ENCODE results near the gene CCDC3. TPM values are rescaled to one million over a fixed set of nuclear protein-coding genes. Genes with fewer than 3 reads are reported as not detected.

Gene CCDC3
- total RNA-seq, 1 donor: 0.21 TPM

- Histone ChIP-seq H3K27me3 (ENCODE audit: insufficient read depth, low read length) (no peaks in the 10 kb centered on the region), H3K4me3 (ENCODE audit: low read length) (no peak overlapping the region), H3K4me1 (ENCODE audit: insufficient read depth, low read length) (no peaks in the 10 kb centered on the region), H3K9me3 (ENCODE audit: low read depth, low read length) (no peaks in the 10 kb centered on the region)
Observed at GRCh38 chr10:12980102-12980661, 21.3 kb downstream of the CCDC3 start.

- no peaks in the 10 kb centered on the region for H3K4me1 ChIP-seq (ENCODE audit: insufficient read depth, low read length)
- no peaks in the 10 kb centered on the region for H3K27me3 ChIP-seq (ENCODE audit: insufficient read depth, low read length)
- H3K9me3 ChIP-seq (ENCODE audit: low read depth, low read length): no peaks in the 10 kb centered on the region
- no peak overlapping the region for H3K4me3 ChIP-seq (ENCODE audit: low read length)
Observed at GRCh38 chr10:12978891-12979290, 22.6 kb downstream of the CCDC3 start.

- Histone ChIP-seq H3K9me3 (ENCODE audit: low read depth, low read length) (no peaks in the 10 kb centered on the region), H3K27me3 (ENCODE audit: insufficient read depth, low read length) (no peaks in the 10 kb centered on the region), H3K4me3 (ENCODE audit: low read length) (no peak overlapping the region), H3K4me1 (ENCODE audit: insufficient read depth, low read length) (no peaks in the 10 kb centered on the region)
Observed at GRCh38 chr10:12975906-12976305, 25.6 kb downstream of the CCDC3 start.

GRCh38 chr10:12975266-12975665 lies 26.2 kb downstream of the CCDC3 start:
- no peak overlapping the region for H3K4me3 ChIP-seq (ENCODE audit: low read length)
- no peaks in the 10 kb centered on the region for H3K9me3 ChIP-seq (ENCODE audit: low read depth, low read length)
- H3K4me1 ChIP-seq (ENCODE audit: insufficient read depth, low read length): no peaks in the 10 kb centered on the region
- H3K27me3 ChIP-seq (ENCODE audit: insufficient read depth, low read length): no peaks in the 10 kb centered on the region

GRCh38 chr10:12974491-12975199 lies 26.9 kb downstream of the CCDC3 start:
- Histone ChIP-seq H3K9me3 (ENCODE audit: low read depth, low read length) (no peaks in the 10 kb centered on the region), H3K4me3 (ENCODE audit: low read length) (no peak overlapping the region), H3K4me1 (ENCODE audit: insufficient read depth, low read length) (no peaks in the 10 kb centered on the region), H3K27me3 (ENCODE audit: insufficient read depth, low read length) (no peaks in the 10 kb centered on the region)

GRCh38 chr10:12974078-12974477 lies 27.4 kb downstream of the CCDC3 start:
- Histone ChIP-seq H3K9me3 (ENCODE audit: low read depth, low read length) (no peaks in the 10 kb centered on the region), H3K4me3 (ENCODE audit: low read length) (no peak overlapping the region), H3K27me3 (ENCODE audit: insufficient read depth, low read length) (no peaks in the 10 kb centered on the region), H3K4me1 (ENCODE audit: insufficient read depth, low read length) (no peaks in the 10 kb centered on the region)

GRCh38 chr10:12973149-12973718 lies 28.3 kb downstream of the CCDC3 start:
- Histone ChIP-seq H3K9me3 (ENCODE audit: low read depth, low read length) (no peaks in the 10 kb centered on the region), H3K4me1 (ENCODE audit: insufficient read depth, low read length) (no peaks in the 10 kb centered on the region), H3K4me3 (ENCODE audit: low read length) (no peak overlapping the region), H3K27me3 (ENCODE audit: insufficient read depth, low read length) (no peaks in the 10 kb centered on the region)

- no peak overlapping the region for H3K4me3 ChIP-seq (ENCODE audit: low read length)
- no peaks in the 10 kb centered on the region for H3K4me1 ChIP-seq (ENCODE audit: insufficient read depth, low read length)
- H3K9me3 ChIP-seq (ENCODE audit: low read depth, low read length): no peaks in the 10 kb centered on the region
- no peaks in the 10 kb centered on the region for H3K27me3 ChIP-seq (ENCODE audit: insufficient read depth, low read length)
Observed at GRCh38 chr10:12972146-12972545, 29.4 kb downstream of the CCDC3 start.

GRCh38 chr10:12971001-12971788 lies 30.3 kb downstream of the CCDC3 start:
- no peaks in the 10 kb centered on the region for H3K27me3 ChIP-seq (ENCODE audit: insufficient read depth, low read length)
- no peaks in the 10 kb centered on the region for H3K4me1 ChIP-seq (ENCODE audit: insufficient read depth, low read length)
- no peak overlapping the region for H3K4me3 ChIP-seq (ENCODE audit: low read length)
- H3K9me3 ChIP-seq (ENCODE audit: low read depth, low read length): peaks cover 7% of the 10 kb centered on the region

- H3K4me3 ChIP-seq (ENCODE audit: low read length): no peak overlapping the region
- no peaks in the 10 kb centered on the region for H3K4me1 ChIP-seq (ENCODE audit: insufficient read depth, low read length)
- no peaks in the 10 kb centered on the region for H3K27me3 ChIP-seq (ENCODE audit: insufficient read depth, low read length)
- peaks cover 7% of the 10 kb centered on the region for H3K9me3 ChIP-seq (ENCODE audit: low read depth, low read length)
Observed at GRCh38 chr10:12969951-12970350, 31.6 kb downstream of the CCDC3 start.

- H3K9me3 ChIP-seq (ENCODE audit: low read depth, low read length): peaks cover 7% of the 10 kb centered on the region
- no peaks in the 10 kb centered on the region for H3K27me3 ChIP-seq (ENCODE audit: insufficient read depth, low read length)
- H3K4me3 ChIP-seq (ENCODE audit: low read length): no peak overlapping the region
- no peaks in the 10 kb centered on the region for H3K4me1 ChIP-seq (ENCODE audit: insufficient read depth, low read length)
Observed at GRCh38 chr10:12966067-12966466, 35.4 kb downstream of the CCDC3 start.

GRCh38 chr10:12965571-12965970 lies 35.9 kb downstream of the CCDC3 start:
- Histone ChIP-seq H3K9me3 (ENCODE audit: low read depth, low read length) (peaks cover 7% of the 10 kb centered on the region), H3K4me1 (ENCODE audit: insufficient read depth, low read length) (no peaks in the 10 kb centered on the region), H3K4me3 (ENCODE audit: low read length) (no peak overlapping the region), H3K27me3 (ENCODE audit: insufficient read depth, low read length) (no peaks in the 10 kb centered on the region)

GRCh38 chr10:12962556-12962955 lies 39.0 kb downstream of the CCDC3 start:
- Histone ChIP-seq H3K27me3 (ENCODE audit: insufficient read depth, low read length) (no peaks in the 10 kb centered on the region), H3K9me3 (ENCODE audit: low read depth, low read length) (peaks cover 7% of the 10 kb centered on the region), H3K4me3 (ENCODE audit: low read length) (no peak overlapping the region), H3K4me1 (ENCODE audit: insufficient read depth, low read length) (no peaks in the 10 kb centered on the region)

- H3K9me3 ChIP-seq (ENCODE audit: low read depth, low read length): peaks cover 3% of the 10 kb centered on the region
- H3K4me1 ChIP-seq (ENCODE audit: insufficient read depth, low read length): no peaks in the 10 kb centered on the region
- no peak overlapping the region for H3K4me3 ChIP-seq (ENCODE audit: low read length)
- H3K27me3 ChIP-seq (ENCODE audit: insufficient read depth, low read length): no peaks in the 10 kb centered on the region
Observed at GRCh38 chr10:12961416-12962205, 39.9 kb downstream of the CCDC3 start.

GRCh38 chr10:12960941-12961340 lies 40.6 kb downstream of the CCDC3 start:
- Histone ChIP-seq H3K9me3 (ENCODE audit: low read depth, low read length) (no peaks in the 10 kb centered on the region), H3K27me3 (ENCODE audit: insufficient read depth, low read length) (no peaks in the 10 kb centered on the region), H3K4me1 (ENCODE audit: insufficient read depth, low read length) (no peaks in the 10 kb centered on the region), H3K4me3 (ENCODE audit: low read length) (no peak overlapping the region)

All from mononuclear cell (primary cell).